NT2/D1 (cell line): ENCODE data around the gene FBXW11.

ENCODE experiments used
- DNase-seq: peaks from one replicate; pipeline ENCODE4 v3.0.0-alpha.2; 2011; ENCODE audit warnings: low read depth, low spot score
- H3K27me3 ChIP-seq: 2 replicates; pipeline ENCODE4 v1.6.0; 2011; ENCODE audit warnings: mild to moderate bottlenecking; ENCODE audit not compliant: insufficient read length, insufficient read depth
- H3K36me3 ChIP-seq: 2 replicates; pipeline ENCODE4 v1.6.1; 2011; ENCODE audit warnings: mild to moderate bottlenecking, low read length, mixed read lengths; ENCODE audit not compliant: insufficient read depth, insufficient read length
- H3K4me1 ChIP-seq: 2 replicates; pipeline ENCODE4 v1.5.1; 2011; ENCODE audit not compliant: insufficient read depth, insufficient read length
- H3K4me3 ChIP-seq: 2 replicates; pipeline ENCODE4 v1.5.1; 2011; ENCODE audit warnings: low read depth; ENCODE audit not compliant: insufficient read length
- H3K9ac ChIP-seq: 2 replicates; pipeline ENCODE4 v1.6.0; 2011; ENCODE audit warnings: low read depth; ENCODE audit not compliant: insufficient read length
- H3K9me3 ChIP-seq: 2 replicates; pipeline ENCODE4 v1.5.1; 2011; ENCODE audit warnings: mild to moderate bottlenecking, low read length; ENCODE audit not compliant: insufficient read depth
- SUZ12 ChIP-seq: IDR thresholded peaks from 2 replicates; pipeline ENCODE4 v1.6.1; 2011; ENCODE audit not compliant: insufficient read length, insufficient read depth; ENCODE audit errors: extremely low read depth
- YY1 ChIP-seq: IDR thresholded peaks from 2 replicates; pipeline ENCODE4 v1.6.1; 2011; ENCODE audit not compliant: insufficient read length, insufficient read depth
- ZNF274 ChIP-seq: IDR thresholded peaks from 2 replicates; pipeline ENCODE4 v1.6.1; 2011; ENCODE audit warnings: mild to moderate bottlenecking, low read depth, low read length

The FBXW11 gene

GRCh38 chr5:171992813-171993212 is 13.6 kb downstream of the FBXW11 start:
- H3K9me3 ChIP-seq = no peaks in the 10 kb centered on the region
- no peak overlapping the region for H3K4me3 ChIP-seq
- no peaks in the 10 kb centered on the region for H3K4me1 ChIP-seq
- TF ChIP-seq YY1 (no peak), ZNF274 (no peak), SUZ12 (no peak)
- peaks cover 26% of the 10 kb centered on the region for H3K36me3 ChIP-seq
- no peaks in the 10 kb centered on the region for H3K27me3 ChIP-seq
- DNase-seq = no peak
- no peak overlapping the region for H3K9ac ChIP-seq

GRCh38 chr5:171992305-171992704 is 14.1 kb downstream of the FBXW11 start:
- DNase-seq = no peak
- H3K27me3 ChIP-seq = no peaks in the 10 kb centered on the region
- H3K36me3 ChIP-seq = peaks cover 26% of the 10 kb centered on the region
- H3K9ac ChIP-seq = no peak overlapping the region
- H3K9me3 ChIP-seq = no peaks in the 10 kb centered on the region
- H3K4me1 ChIP-seq = no peaks in the 10 kb centered on the region
- no peak for TF ChIP-seq SUZ12
- TF ChIP-seq YY1 = no peak
- no peak for TF ChIP-seq ZNF274
- H3K4me3 ChIP-seq = no peak overlapping the region

DNA sequence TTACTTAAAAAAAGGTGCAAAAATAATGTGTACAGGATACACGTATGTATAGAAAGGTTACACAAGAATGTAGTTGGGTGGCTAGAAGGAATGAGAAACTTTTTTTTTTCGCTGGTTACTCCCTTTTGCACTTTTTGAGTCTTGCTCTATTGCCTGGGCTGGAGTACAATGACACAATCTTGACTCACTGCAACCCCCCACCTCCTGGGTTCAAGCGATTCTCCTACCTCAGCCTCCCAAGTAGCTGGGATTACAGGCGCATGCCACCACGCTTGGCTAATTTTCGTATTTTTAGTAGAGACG is 15.8 kb downstream of the FBXW11 start:
- no peaks in the 10 kb centered on the region for H3K9me3 ChIP-seq

DNA sequence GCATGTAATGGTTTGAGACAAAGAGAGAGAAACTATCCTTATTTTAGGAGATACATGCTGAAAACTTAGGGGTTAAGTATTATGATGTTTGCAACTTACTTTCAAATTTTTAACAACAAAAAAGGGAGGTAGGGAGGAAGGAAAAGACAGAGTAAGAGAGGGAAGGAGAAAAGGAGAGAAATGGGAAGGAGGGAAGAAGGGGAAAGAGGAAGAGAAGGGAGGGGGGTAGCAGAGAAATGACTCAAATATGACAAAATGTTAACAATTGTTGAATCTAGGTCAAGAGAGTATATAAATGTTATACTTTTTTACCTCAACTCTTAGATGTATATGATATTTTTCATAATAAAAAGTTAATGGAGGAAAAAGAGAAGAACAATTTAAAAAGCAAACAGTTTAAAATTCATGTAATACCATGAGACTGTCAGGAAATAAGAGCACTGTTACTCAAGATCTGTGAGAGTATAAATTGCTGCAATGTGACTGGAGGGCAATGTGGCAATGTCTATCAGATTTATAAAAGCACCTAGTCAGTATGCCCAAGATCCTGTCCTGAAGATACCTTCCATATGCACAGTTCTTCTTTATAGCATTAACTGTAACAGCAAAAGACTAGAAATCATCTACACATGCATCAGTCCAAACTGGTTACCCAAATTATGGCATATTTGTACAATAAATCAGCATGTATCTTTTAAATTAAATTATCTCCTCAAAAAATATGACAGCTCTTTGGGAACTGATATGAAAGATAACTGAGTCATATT is 16.3 kb downstream of the FBXW11 start:
- Histone ChIP-seq H3K9ac (no peak overlapping the region), H3K4me1 (no peaks in the 10 kb centered on the region), H3K9me3 (no peaks in the 10 kb centered on the region), H3K4me3 (no peak overlapping the region), H3K27me3 (no peaks in the 10 kb centered on the region), H3K36me3 (peaks cover 18% of the 10 kb centered on the region)
- TF ChIP-seq SUZ12 (no peak), ZNF274 (no peak), YY1 (no peak)
- DNase-seq = no peak

More for the DNA sequence above, 15.8 kb downstream of the FBXW11 start:
- Histone ChIP-seq H3K36me3 (peaks cover 19% of the 10 kb centered on the region), H3K4me3 (no peak overlapping the region), H3K9ac (no peak overlapping the region), H3K4me1 (no peaks in the 10 kb centered on the region), H3K27me3 (no peaks in the 10 kb centered on the region)
- TF ChIP-seq SUZ12 (no peak), ZNF274 (no peak), YY1 (no peak)
- no peak for DNase-seq

- Histone ChIP-seq H3K9ac (no peak overlapping the region), H3K4me3 (no peak overlapping the region), H3K27me3 (no peaks in the 10 kb centered on the region), H3K4me1 (no peaks in the 10 kb centered on the region), H3K9me3 (no peaks in the 10 kb centered on the region), H3K36me3 (peaks cover 18% of the 10 kb centered on the region)
- TF ChIP-seq ZNF274 (no peak), YY1 (no peak), SUZ12 (no peak)
- no peak for DNase-seq
Observed at GRCh38 chr5:171989276-171989675, 17.2 kb downstream of the FBXW11 start.

DNA sequence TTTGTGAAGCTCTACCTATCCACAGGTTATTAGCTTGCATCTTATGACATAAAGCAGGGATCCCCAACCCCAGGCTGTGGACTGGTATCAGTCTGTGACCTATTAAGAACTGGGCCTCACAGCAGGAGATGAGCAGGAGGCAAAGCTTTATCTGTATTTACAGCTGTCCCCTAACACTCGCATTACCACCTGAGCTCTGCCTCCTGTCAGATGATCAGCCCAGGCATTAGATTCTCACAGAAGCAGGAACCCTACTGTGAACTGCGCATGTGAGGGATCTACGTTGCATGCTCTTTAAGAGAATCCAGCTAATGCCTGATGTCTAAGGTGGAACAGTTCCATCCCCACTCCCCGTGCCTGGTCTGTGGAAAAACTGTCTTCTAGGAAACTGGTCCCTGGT is 19.7 kb downstream of the FBXW11 start:
- DNase-seq = no peak
- TF ChIP-seq YY1 (no peak), ZNF274 (no peak), SUZ12 (no peak)
- H3K9me3 ChIP-seq = peaks cover 2% of the 10 kb centered on the region; the same call in 1 of the 2 replicates
- H3K4me3 ChIP-seq = no peak overlapping the region
- peaks cover 23% of the 10 kb centered on the region for H3K36me3 ChIP-seq
- H3K4me1 ChIP-seq = no peaks in the 10 kb centered on the region
- no peaks in the 10 kb centered on the region for H3K27me3 ChIP-seq
- H3K9ac ChIP-seq = no peak overlapping the region

DNA sequence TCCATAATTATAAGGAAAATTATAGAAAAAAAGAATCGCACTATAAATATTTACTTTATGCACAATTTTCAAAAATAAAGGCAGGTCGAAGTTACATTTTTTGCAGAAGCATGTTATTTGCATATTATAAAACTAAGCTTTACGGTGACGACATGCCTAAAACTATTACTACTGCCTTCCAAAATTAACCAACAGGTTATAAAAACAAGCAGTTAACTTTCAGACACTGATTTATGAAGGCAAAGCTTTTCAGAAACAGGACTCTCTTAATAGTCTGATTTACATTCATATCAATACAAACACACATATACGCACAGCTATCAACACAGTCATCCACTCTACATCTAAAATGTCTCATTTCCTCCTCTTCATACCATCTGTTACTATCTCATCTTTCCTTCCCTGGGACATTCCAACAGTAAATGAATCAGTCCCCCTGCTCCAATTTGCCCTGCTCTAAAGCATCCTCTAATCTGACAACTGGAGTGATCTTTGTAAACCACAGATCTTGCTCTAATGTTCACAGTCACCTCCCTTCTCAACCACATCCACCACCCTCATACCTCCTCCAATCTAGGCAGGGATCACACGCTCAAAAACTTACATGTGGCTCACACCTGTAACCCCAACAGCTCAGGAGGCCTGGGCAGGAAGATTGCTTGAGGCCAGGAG is 21.6 kb downstream of the FBXW11 start:
- Histone ChIP-seq H3K4me3 (no peak overlapping the region), H3K4me1 (no peaks in the 10 kb centered on the region), H3K9ac (no peak overlapping the region), H3K36me3 (peaks cover 17% of the 10 kb centered on the region), H3K27me3 (no peaks in the 10 kb centered on the region), H3K9me3 (peaks cover 21% of the 10 kb centered on the region)
- TF ChIP-seq ZNF274 (no peak), SUZ12 (no peak), YY1 (no peak)
- no peak for DNase-seq
